K562 (cell line): ENCODE results near the gene USB1. TPM values are rescaled to one million over a fixed set of nuclear protein-coding genes. Genes with fewer than 3 reads are reported as not detected.

Source experiments
- ARID1B ChIP-seq: fragments of 450-650 bp; IDR thresholded peaks from 2 replicates; pipeline ENCODE4 v1.6.1; 2016; ENCODE audit warnings: antibody characterized with exemption, mild to moderate bottlenecking, inconsistent platforms
- ASH1L ChIP-seq: fragments of 450-650 bp; IDR thresholded peaks from 2 replicates; pipeline ENCODE4 v1.6.1; 2018; ENCODE audit warnings: borderline replicate concordance, mild to moderate bottlenecking, low read depth; ENCODE audit not compliant: partially characterized antibody
- BMI1 ChIP-seq: fragments of 150-350 bp; IDR thresholded peaks from 2 replicates; pipeline ENCODE4 v1.6.1; 2014; ENCODE audit warnings: low read length
- EHMT2 ChIP-seq: fragments of 450-650 bp; IDR thresholded peaks from 2 replicates; pipeline ENCODE4 v1.6.1; 2018; ENCODE audit warnings: antibody characterized with exemption
- HMG20B ChIP-seq: fragments of 250-450 bp; sonication (Bioruptor Pico); IDR thresholded peaks from 2 replicates; pipeline ENCODE4 v1.5.0; 2021; ENCODE audit warnings: mild to moderate bottlenecking
- IRF2 ChIP-seq: sonication (generic); formaldehyde crosslinking; IDR thresholded peaks from 2 replicates; pipeline ENCODE4 v1.8.1; 2022; ENCODE audit warnings: mild to moderate bottlenecking, missing genetic modification reagents
- MCM5 ChIP-seq: fragments of 450-650 bp; IDR thresholded peaks from 2 replicates; pipeline ENCODE4 v1.6.1; 2016; ENCODE audit warnings: low read depth
- MEF2A ChIP-seq: IDR thresholded peaks from 2 replicates; pipeline ENCODE4 v1.6.1; 2011; ENCODE audit warnings: low read depth, mild to moderate bottlenecking, low read length, moderate library complexity; ENCODE audit not compliant: control insufficient read depth
- NCOA2 ChIP-seq, 2 experiments: fragments of 450-650 bp; IDR thresholded peaks; 2 replicates each; pipeline ENCODE4 v1.6.1; 2018; ENCODE audit warnings: mild to moderate bottlenecking in 2 of 2, moderate library complexity in 1 of 2; ENCODE audit not compliant: partially characterized antibody in 2 of 2
- NFE2 ChIP-seq: IDR thresholded peaks from 2 replicates; pipeline ENCODE4 v1.6.1; 2014; ENCODE audit warnings: antibody characterized with exemption, low read depth
- NFYB ChIP-seq: IDR thresholded peaks from 2 replicates; pipeline ENCODE4 v1.6.1; 2011; ENCODE audit warnings: mild to moderate bottlenecking, moderate library complexity; ENCODE audit not compliant: insufficient read length; ENCODE audit errors: extremely low read depth
- PHB ChIP-seq: fragments of 250-450 bp; sonication (Bioruptor Pico); IDR thresholded peaks from 2 replicates; pipeline ENCODE4 v1.5.0; 2021
- POLR2G ChIP-seq: fragments of 200-400 bp; formaldehyde crosslinking; IDR thresholded peaks from 2 replicates; pipeline ENCODE4 v1.6.1; 2017; ENCODE audit warnings: low read depth, mild to moderate bottlenecking, antibody characterized with exemption, low read length, moderate library complexity
- RAD21 ChIP-seq, 2 experiments: fragments of 250-450 bp in 1 of 2; fragments of 450-650 bp in 1 of 2; sonication (Bioruptor Pico) in 1 of 2; formaldehyde crosslinking in 1 of 2; IDR thresholded peaks in 1 of 2; conservative IDR thresholded peaks in 1 of 2; 2 replicates each; pipeline versions ENCODE4 v1.4.0 to v1.8.0; 2020 to 2022; ENCODE audit warnings: mild to moderate bottlenecking in 2 of 2, moderate library complexity in 1 of 2
- SLC30A9 ChIP-seq: fragments of 250-450 bp; sonication (Bioruptor Pico); IDR thresholded peaks from 2 replicates; pipeline ENCODE4 v1.8.0; 2022; ENCODE audit warnings: mild to moderate bottlenecking, moderate library complexity
- SUPT5H ChIP-seq: fragments of 450-650 bp; IDR thresholded peaks from 2 replicates; pipeline ENCODE4 v1.6.1; 2016
- TAF7 ChIP-seq: fragments of 450-650 bp; IDR thresholded peaks from 2 replicates; pipeline ENCODE4 v1.6.1; 2016; ENCODE audit warnings: missing genetic modification characterization, missing compliant biosample characterization
- XRCC4 ChIP-seq: IDR thresholded peaks from one replicate; pipeline ENCODE4 v1.6.1; 2011; ENCODE audit not compliant: insufficient read depth, insufficient read length; ENCODE audit errors: extremely low read depth
- YBX1 ChIP-seq: fragments of 450-650 bp; IDR thresholded peaks from 2 replicates; pipeline ENCODE4 v1.7.1; 2016; ENCODE audit warnings: mild to moderate bottlenecking
- ZNF79 ChIP-seq: fragments of 250-450 bp; sonication (Bioruptor Pico); IDR thresholded peaks from 2 replicates; pipeline ENCODE4 v1.4.0; 2020; ENCODE audit warnings: low read depth, mild to moderate bottlenecking, moderate library complexity
- polyA plus RNA-seq, 8 experiments: library from polyadenylated mRNA; depleted of rRNA in 4 of 8; stranded (reverse) in 5 of 8; unstranded in 3 of 8; fragments of >200 nt; fragmentation: Nextera tagmentation in 2 of 8; fragmentation: Illumina TruSeq in 1 of 8; extraction: Ambion mirVana in 2 of 8; extraction: Trizol in 1 of 8; gene quantifications; 2 replicates each; pipeline versions ENCODE4 v1.2.1 to v1.2.3, GENCODE V29; 2011 to 2014; ENCODE audit warnings: inconsistent platforms in 1 of 8, missing spikeins in 1 of 8
- total RNA-seq, 7 experiments: library from RNA; depleted of rRNA in 6 of 7; stranded (reverse); fragments of >200 nt in 6 of 7; fragmentation: Illumina TruSeq in 2 of 7; extraction: Trizol in 2 of 7; gene quantifications; 2 replicates each; pipeline versions ENCODE4 v1.2.1 to v1.2.3, GENCODE V29; 2011 to 2021; ENCODE audit warnings: low replicate concordance in 1 of 7
- TF ChIP-seq, protein P1 (sequence below), 2 experiments: fragments of 200-800 bp in 1 of 2; sonication (Bioruptor generic) in 1 of 2; sonication (generic) in 1 of 2; formaldehyde crosslinking in 1 of 2; IDR thresholded peaks in 1 of 2; conservative IDR thresholded peaks in 1 of 2; 2 replicates each; pipeline versions ENCODE4 v1.5.0 to v1.6.1; 2016 to 2020; ENCODE audit warnings: missing compliant biosample characterization in 1 of 2, missing genetic modification characterization in 1 of 2, missing genetic modification reagents in 1 of 2
- TF ChIP-seq, protein P2 (sequence below): IDR thresholded peaks from 2 replicates; pipeline ENCODE4 v1.6.1; 2014; ENCODE audit warnings: antibody characterized with exemption
- TF ChIP-seq, protein P3 (sequence below): fragments of 250-450 bp; sonication (Bioruptor Pico); IDR thresholded peaks from 2 replicates; pipeline ENCODE4 v1.4.0; 2020; ENCODE audit warnings: mild to moderate bottlenecking, moderate library complexity
- TF ChIP-seq, protein P4 (sequence below): fragments of 250-450 bp; sonication (Bioruptor Pico); IDR thresholded peaks from 2 replicates; pipeline ENCODE4 v1.4.0; 2020; ENCODE audit warnings: mild to moderate bottlenecking

The USB1 gene
- total and polyA plus RNA-seq, 9 of the 15 experiments (the other 6 are each of a cell fraction or from before 2014, with no cell fraction given), result 11.6 to 73.6 (median 19.4) TPM

- TF ChIP-seq, protein P1, sequence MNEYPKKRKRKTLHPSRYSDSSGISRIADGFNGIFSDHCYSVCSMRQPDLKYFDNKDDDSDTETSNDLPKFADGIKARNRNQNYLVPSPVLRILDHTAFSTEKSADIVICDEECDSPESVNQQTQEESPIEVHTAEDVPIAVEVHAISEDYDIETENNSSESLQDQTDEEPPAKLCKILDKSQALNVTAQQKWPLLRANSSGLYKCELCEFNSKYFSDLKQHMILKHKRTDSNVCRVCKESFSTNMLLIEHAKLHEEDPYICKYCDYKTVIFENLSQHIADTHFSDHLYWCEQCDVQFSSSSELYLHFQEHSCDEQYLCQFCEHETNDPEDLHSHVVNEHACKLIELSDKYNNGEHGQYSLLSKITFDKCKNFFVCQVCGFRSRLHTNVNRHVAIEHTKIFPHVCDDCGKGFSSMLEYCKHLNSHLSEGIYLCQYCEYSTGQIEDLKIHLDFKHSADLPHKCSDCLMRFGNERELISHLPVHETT (CRISPR knock-in tag; conservative IDR thresholded peaks at IDR 0.05 in 1 of 2, IDR thresholded peaks at IDR 0.05 in 1 of 2), result peak in 1 of 2 experiments; percentile 98; a peak in 2 of 4 replicates
- TF ChIP-seq HMG20B, result no peak
- no peak for TF ChIP-seq MCM5
- no peak for TF ChIP-seq NFYB
- no peak for TF ChIP-seq BMI1
- TF ChIP-seq SUPT5H, result no peak
- no peak for TF ChIP-seq MEF2A
- no peak for TF ChIP-seq YBX1
- no peak for TF ChIP-seq NCOA2 (IDR thresholded peaks at IDR 0.05; ENCODE audit: partially characterized antibody in 2 of 2)
- TF ChIP-seq RAD21 (CRISPR knock-in tag; conservative IDR thresholded peaks at IDR 0.05 in 1 of 2, IDR thresholded peaks at IDR 0.05 in 1 of 2), result no peak
- no peak for TF ChIP-seq EHMT2
- TF ChIP-seq, protein P2, sequence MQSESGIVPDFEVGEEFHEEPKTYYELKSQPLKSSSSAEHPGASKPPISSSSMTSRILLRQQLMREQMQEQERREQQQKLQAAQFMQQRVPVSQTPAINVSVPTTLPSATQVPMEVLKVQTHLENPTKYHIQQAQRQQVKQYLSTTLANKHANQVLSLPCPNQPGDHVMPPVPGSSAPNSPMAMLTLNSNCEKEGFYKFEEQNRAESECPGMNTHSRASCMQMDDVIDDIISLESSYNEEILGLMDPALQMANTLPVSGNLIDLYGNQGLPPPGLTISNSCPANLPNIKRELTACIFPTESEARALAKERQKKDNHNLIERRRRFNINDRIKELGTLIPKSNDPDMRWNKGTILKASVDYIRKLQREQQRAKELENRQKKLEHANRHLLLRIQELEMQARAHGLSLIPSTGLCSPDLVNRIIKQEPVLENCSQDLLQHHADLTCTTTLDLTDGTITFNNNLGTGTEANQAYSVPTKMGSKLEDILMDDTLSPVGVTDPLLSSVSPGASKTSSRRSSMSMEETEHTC, result no peak
- TF ChIP-seq PHB (CRISPR knock-in tag), result no peak
- TF ChIP-seq TAF7 (tag), result no peak
- TF ChIP-seq ARID1B, result no peak
- no peak for TF ChIP-seq NFE2
- no peak for TF ChIP-seq XRCC4
- TF ChIP-seq ASH1L, result no peak
- TF ChIP-seq, protein P3, sequence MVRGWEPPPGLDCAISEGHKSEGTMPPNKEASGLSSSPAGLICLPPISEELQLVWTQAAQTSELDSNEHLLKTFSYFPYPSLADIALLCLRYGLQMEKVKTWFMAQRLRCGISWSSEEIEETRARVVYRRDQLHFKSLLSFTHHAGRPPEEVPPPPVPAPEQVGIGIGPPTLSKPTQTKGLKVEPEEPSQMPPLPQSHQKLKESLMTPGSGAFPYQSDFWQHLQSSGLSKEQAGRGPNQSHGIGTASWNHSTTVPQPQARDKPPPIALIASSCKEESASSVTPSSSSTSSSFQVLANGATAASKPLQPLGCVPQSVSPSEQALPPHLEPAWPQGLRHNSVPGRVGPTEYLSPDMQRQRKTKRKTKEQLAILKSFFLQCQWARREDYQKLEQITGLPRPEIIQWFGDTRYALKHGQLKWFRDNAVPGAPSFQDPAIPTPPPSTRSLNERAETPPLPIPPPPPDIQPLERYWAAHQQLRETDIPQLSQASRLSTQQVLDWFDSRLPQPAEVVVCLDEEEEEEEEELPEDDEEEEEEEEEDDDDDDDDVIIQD (CRISPR knock-in tag), result no peak
- TF ChIP-seq SLC30A9 (CRISPR knock-in tag), result no peak
- TF ChIP-seq ZNF79 (CRISPR knock-in tag), result no peak
- 0 out of 2 replicates have a peak, but pooled peaks have one; percentile 40 for TF ChIP-seq POLR2G
- TF ChIP-seq, protein P4, sequence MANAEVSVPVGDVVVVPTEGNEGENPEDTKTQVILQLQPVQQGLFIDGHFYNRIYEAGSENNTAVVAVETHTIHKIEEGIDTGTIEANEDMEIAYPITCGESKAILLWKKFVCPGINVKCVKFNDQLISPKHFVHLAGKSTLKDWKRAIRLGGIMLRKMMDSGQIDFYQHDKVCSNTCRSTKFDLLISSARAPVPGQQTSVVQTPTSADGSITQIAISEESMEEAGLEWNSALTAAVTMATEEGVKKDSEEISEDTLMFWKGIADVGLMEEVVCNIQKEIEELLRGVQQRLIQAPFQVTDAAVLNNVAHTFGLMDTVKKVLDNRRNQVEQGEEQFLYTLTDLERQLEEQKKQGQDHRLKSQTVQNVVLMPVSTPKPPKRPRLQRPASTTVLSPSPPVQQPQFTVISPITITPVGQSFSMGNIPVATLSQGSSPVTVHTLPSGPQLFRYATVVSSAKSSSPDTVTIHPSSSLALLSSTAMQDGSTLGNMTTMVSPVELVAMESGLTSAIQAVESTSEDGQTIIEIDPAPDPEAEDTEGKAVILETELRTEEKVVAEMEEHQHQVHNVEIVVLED (CRISPR knock-in tag), result peak; percentile 30; the same call in 1 of the 2 replicates
- no peak for TF ChIP-seq IRF2 (CRISPR knock-in tag)
Measured at GRCh38 chr16:57999971-58000705, 1.1 kb upstream of the USB1 start, which contains the start of gene ZNF319 (continued).
